GM12878 (cell line): ENCODE data around the gene SERPINI1. TPM values are rescaled to one million over a fixed set of nuclear protein-coding genes. Genes with fewer than 3 reads are reported as not detected.

ENCODE experiments used
- ATAC-seq: fragments of 200-7000 bp; cut with Tn5 transposase; 3 replicates; pipeline ENCODE4 v1.9.1; 2020; ENCODE audit warnings: mild to moderate bottlenecking, moderate library complexity
- BruUV-seq: library from RNA; stranded (reverse); fragments of 400-500 nt; replicated peaks from 2 replicates; lab custom pipeline; 2021; lab: Mats Ljungman, UMichigan
- CTCF ChIA-PET: fragments of 300-600 bp; sonication (Branson Sonifier 250); formaldehyde crosslinking; extraction: SDS; loops from one replicate; lab custom pipeline; 2021; ENCODE audit warnings: inconsistent platforms; lab: Yijun Ruan, JAX
- POLR2A ChIA-PET: fragments of 350-600 bp; formaldehyde crosslinking; extraction: SDS; loops from one replicate; lab custom pipeline; 2021; ENCODE audit warnings: inconsistent platforms; lab: Charles Lee
- RAD21 ChIA-PET: fragments of 300-600 bp; sonication (Branson Sonifier 250); formaldehyde crosslinking; loops from one replicate; lab custom pipeline; 2023; ENCODE audit warnings: antibody characterized with exemption; ENCODE audit not compliant: unreplicated experiment; lab: Charles Lee
- SMC1A ChIA-PET: fragments of 300-600 bp; sonication (Branson Sonifier 250); formaldehyde crosslinking; loops from one replicate; lab custom pipeline; 2023; ENCODE audit not compliant: unreplicated experiment, uncharacterized antibody; lab: Charles Lee
- DNase-seq: peaks from one replicate; pipeline ENCODE4 v3.0.0-alpha.2; 2011; ENCODE audit warnings: low read depth, low spot score
- FAIRE-seq: peaks from 3 replicates; lab custom pipeline; 2011; peaks lifted over from hg19 to GRCh38; lab: Jason Lieb, UNC
- H2AFZ ChIP-seq: 2 replicates; pipeline ENCODE4 v1.6.0; 2011; ENCODE audit warnings: low read depth, low read length, control low read depth; ENCODE audit not compliant: control insufficient read depth
- H3K27ac ChIP-seq: 2 replicates; pipeline ENCODE4 v1.5.1; 2011; ENCODE audit warnings: control low read depth; ENCODE audit not compliant: control insufficient read depth, insufficient read depth
- H3K27me3 ChIP-seq, 2 experiments: replicated peaks in 1 of 2; 2 replicates each; pipeline versions ENCODE4 v1.6.0 to v1.6.1; 2011; ENCODE audit warnings: low read length in 1 of 2; ENCODE audit not compliant: control insufficient read depth in 2 of 2, insufficient read depth in 2 of 2
- H3K36me3 ChIP-seq, 2 experiments: 2 replicates each; pipeline ENCODE4 v1.5.1; 2011; ENCODE audit warnings: low read length in 1 of 2; ENCODE audit not compliant: control insufficient read depth in 2 of 2, insufficient read depth in 2 of 2
- H3K4me1 ChIP-seq: 2 replicates; pipeline ENCODE4 v1.6.1; 2011; ENCODE audit warnings: mild to moderate bottlenecking, low read length, moderate library complexity, mixed read lengths; ENCODE audit not compliant: control insufficient read depth, insufficient read depth
- H3K4me2 ChIP-seq: 2 replicates; pipeline ENCODE4 v1.6.0; 2011; ENCODE audit warnings: control low read depth; ENCODE audit not compliant: control insufficient read depth, insufficient read depth
- H3K4me3 ChIP-seq: fragments of 200-600 bp; sonication (generic); 2 replicates; pipeline ENCODE4 v1.5.1; 2016
- H3K79me2 ChIP-seq: 2 replicates; pipeline ENCODE4 v1.6.0; 2011; ENCODE audit warnings: low read length; ENCODE audit not compliant: control insufficient read depth, insufficient read depth
- H3K9ac ChIP-seq: 2 replicates; pipeline ENCODE4 v1.8.0; 2011; ENCODE audit warnings: low read length, control low read depth, mixed read lengths; ENCODE audit not compliant: control insufficient read depth, insufficient read depth
- H3K9me3 ChIP-seq: replicated peaks from 3 replicates; pipeline ENCODE4 v1.5.1; 2011; ENCODE audit warnings: mild to moderate bottlenecking, low read length; ENCODE audit not compliant: control insufficient read depth, insufficient read depth
- H4K20me1 ChIP-seq: 2 replicates; pipeline ENCODE4 v1.6.0; 2011; ENCODE audit not compliant: control insufficient read depth, insufficient read depth
- BCL3 ChIP-seq: IDR thresholded peaks from 2 replicates; pipeline ENCODE4 v1.6.1; 2011; ENCODE audit warnings: borderline replicate concordance, low read depth, mild to moderate bottlenecking, moderate library complexity, low read length; ENCODE audit not compliant: insufficient read depth, poor library complexity, severe bottlenecking
- CEBPB ChIP-seq, 2 experiments: fragments of 150-350 bp in 1 of 2; IDR thresholded peaks; 2 replicates each; pipeline ENCODE4 v1.6.1; 2012 to 2014; ENCODE audit warnings: low read depth in 2 of 2, low read length in 2 of 2, borderline replicate concordance in 1 of 2, inconsistent platforms in 1 of 2
- CREB1 ChIP-seq: IDR thresholded peaks from 2 replicates; pipeline ENCODE4 v1.6.1; 2012; ENCODE audit warnings: low read depth, mild to moderate bottlenecking, inconsistent platforms
- FOXM1 ChIP-seq: IDR thresholded peaks from 2 replicates; pipeline ENCODE4 v1.6.1; 2012; ENCODE audit warnings: low read depth, mild to moderate bottlenecking, inconsistent platforms, low read length, moderate library complexity
- JUND ChIP-seq: IDR thresholded peaks from 2 replicates; pipeline ENCODE4 v1.6.1; 2012; ENCODE audit warnings: low read depth, mild to moderate bottlenecking, low read length, improper control_type of control experiment, moderate library complexity
- KDM1A ChIP-seq: fragments of 200-600 bp; sonication (generic); IDR thresholded peaks from 2 replicates; pipeline ENCODE4 v1.6.1; 2016; ENCODE audit warnings: borderline replicate concordance
- MLLT1 ChIP-seq: fragments of 450-650 bp; IDR thresholded peaks from 2 replicates; pipeline ENCODE4 v1.6.1; 2016; ENCODE audit warnings: mild to moderate bottlenecking
- PKNOX1 ChIP-seq: fragments of 450-650 bp; IDR thresholded peaks from 2 replicates; pipeline ENCODE4 v1.6.1; 2016; ENCODE audit warnings: mild to moderate bottlenecking
- POLR2A ChIP-seq: IDR thresholded peaks from 2 replicates; pipeline ENCODE4 v1.6.1; 2011; ENCODE audit warnings: low read depth, mild to moderate bottlenecking, low read length
- RELA ChIP-seq: fragments of 450-650 bp; IDR thresholded peaks from 2 replicates; pipeline ENCODE4 v1.8.0; 2014; ENCODE audit warnings: borderline replicate concordance; ENCODE audit not compliant: partially characterized antibody
- STAT1 ChIP-seq: fragments of 450-650 bp; conservative IDR thresholded peaks from 2 replicates; pipeline ENCODE4 v1.6.1; 2014; ENCODE audit warnings: antibody characterized with exemption, mild to moderate bottlenecking
- YBX1 ChIP-seq: fragments of 450-650 bp; IDR thresholded peaks from 2 replicates; pipeline ENCODE4 v1.6.1; 2016; ENCODE audit warnings: antibody characterized with exemption
- ZBTB33 ChIP-seq: fragments of 450-650 bp; IDR thresholded peaks from 2 replicates; pipeline ENCODE4 v1.6.1; 2017; ENCODE audit warnings: mild to moderate bottlenecking
- ZNF384 ChIP-seq: IDR thresholded peaks from 2 replicates; pipeline ENCODE4 v1.6.1; 2012; ENCODE audit warnings: low read depth, mild to moderate bottlenecking, low read length, improper control_type of control experiment, borderline replicate concordance
- ZZZ3 ChIP-seq: IDR thresholded peaks from 2 replicates; pipeline ENCODE4 v1.6.1; 2011; ENCODE audit warnings: low read depth; ENCODE audit not compliant: control insufficient read depth, insufficient read length
- in situ Hi-C: fragments of 300-500 bp; cut with MboI; formaldehyde crosslinking; loops from 9 replicates; pipeline ENCODE4 v1.14.3; 2018; ENCODE audit warnings: mixed read lengths
- intact Hi-C: fragments of 100-400 bp; cut with micrococcal nuclease; formaldehyde crosslinking; loops from one replicate; pipeline ENCODE4 v1.14.2; 2022; ENCODE audit not compliant: unreplicated experiment
- polyA plus RNA-seq, 11 experiments: library from polyadenylated mRNA; depleted of rRNA in 4 of 11; unstranded in 6 of 11; stranded (reverse) in 5 of 11; fragments of >200 nt; fragmentation: Nextera tagmentation in 4 of 11; fragmentation: Illumina TruSeq in 1 of 11; extraction: Ambion mirVana in 4 of 11; extraction: Trizol in 1 of 11; gene quantifications; 1 replicate in 1 of 11; 2 replicates in 10 of 11; pipeline versions ENCODE4 v1.2.1 to v1.2.3, GENCODE V29; 2011 to 2016; ENCODE audit warnings: inconsistent platforms in 2 of 11, missing spikeins in 2 of 11, low read depth in 1 of 11
- total RNA-seq, 4 experiments: library from RNA; depleted of rRNA in 3 of 4; stranded (reverse); fragments of >200 nt in 3 of 4; fragmentation: Illumina TruSeq in 1 of 4; extraction: Trizol in 1 of 4; gene quantifications; 2 replicates each; pipeline versions ENCODE4 v1.2.1 to v1.2.3, GENCODE V29; 2013 to 2021

Gene SERPINI1
- total and polyA plus RNA-seq, 10 of the 15 experiments (the other 5 are each of a cell fraction or from before 2014, with no cell fraction given): 1.5 to 7.6 (median 3.6) TPM

- Histone ChIP-seq H3K27ac (no peak overlapping the region), H3K4me1 (peaks cover 20% of the 10 kb centered on the region), H3K27me3 (no peaks in the 10 kb centered on the region), H3K36me3 (no peaks in the 10 kb centered on the region), H3K4me3 (no peak overlapping the region), H3K4me2 (no peak overlapping the region), H3K79me2 (no peaks in the 10 kb centered on the region), H3K9me3 (no peaks in the 10 kb centered on the region), H2AFZ (no peak overlapping the region), H4K20me1 (no peaks in the 10 kb centered on the region), H3K9ac (no peak overlapping the region)
- ChIA-PET RAD21 (interaction anchor here (1.3 to 3.0 kb wide), 6 partner anchors 8 to 64 kb away, joined by 3 to 17 read pairs (median 6); partner anchors contain the start of genes PDCD10 and SERPINI1), POLR2A (interaction anchor here (2.7 kb wide), 1 partner anchor 14 kb away, joined by 14 read pairs; the partner anchor contains the start of genes PDCD10 and SERPINI1), SMC1A (interaction anchor here (1.1 to 5.9 kb wide), 9 partner anchors 8 to 133 kb away, joined by 3 to 36 read pairs (median 6); partner anchors contain the start of genes PDCD10 and SERPINI1), CTCF (interaction anchor here (1.1 to 5.7 kb wide), 7 partner anchors 8 to 368 kb away, joined by 5 to 29 read pairs (median 6); partner anchors contain the start of genes PDCD10, SERPINI1 and ZBBX)
- FAIRE-seq: no peak
- no TSS peak for BruUV-seq
- in situ Hi-C loops (no loop called here), intact Hi-C loops (no loop called here)
- no peak for ATAC-seq
- DNase-seq: no peak
- TF ChIP-seq RELA (no peak), ZZZ3 (no peak), FOXM1 (no peak), JUND (no peak), ZBTB33 (no peak), PKNOX1 (no peak), CEBPB (IDR thresholded peaks at IDR 0.05; ENCODE audit: borderline replicate concordance in 1 of 2, low read depth in 2 of 2, low read length in 2 of 2) (no peak), ZNF384 (no peak), POLR2A (no peak), CREB1 (no peak), STAT1 (no peak), MLLT1 (no peak), YBX1 (no peak), BCL3 (no peak), KDM1A (no peak)
Observed at GRCh38 chr3:167749209-167749608, 13.7 kb downstream of the SERPINI1 start.
